Head of caudate nucleus (tissue), 42 donors: ENCODE data around the gene LRRC37A2.
"Not testable (repeated sequence)": the region's sequence is repeated elsewhere in the genome, so short reads cannot be mapped to it uniquely, and the experiment has no call there.

Source experiments
- DNase-seq, 42 donors: peaks; one replicate each; pipeline versions ENCODE4 v3.0.0 to v3.0.0-alpha.2; 2020 to 2021; ENCODE audit warnings: mixed read lengths in 7 of 42
- intact Hi-C: fragments of 100-400 bp; cut with DNase I; formaldehyde crosslinking; loops from one replicate; pipeline ENCODE4 v1.15.0; 2022

Gene LRRC37A2

DNA sequence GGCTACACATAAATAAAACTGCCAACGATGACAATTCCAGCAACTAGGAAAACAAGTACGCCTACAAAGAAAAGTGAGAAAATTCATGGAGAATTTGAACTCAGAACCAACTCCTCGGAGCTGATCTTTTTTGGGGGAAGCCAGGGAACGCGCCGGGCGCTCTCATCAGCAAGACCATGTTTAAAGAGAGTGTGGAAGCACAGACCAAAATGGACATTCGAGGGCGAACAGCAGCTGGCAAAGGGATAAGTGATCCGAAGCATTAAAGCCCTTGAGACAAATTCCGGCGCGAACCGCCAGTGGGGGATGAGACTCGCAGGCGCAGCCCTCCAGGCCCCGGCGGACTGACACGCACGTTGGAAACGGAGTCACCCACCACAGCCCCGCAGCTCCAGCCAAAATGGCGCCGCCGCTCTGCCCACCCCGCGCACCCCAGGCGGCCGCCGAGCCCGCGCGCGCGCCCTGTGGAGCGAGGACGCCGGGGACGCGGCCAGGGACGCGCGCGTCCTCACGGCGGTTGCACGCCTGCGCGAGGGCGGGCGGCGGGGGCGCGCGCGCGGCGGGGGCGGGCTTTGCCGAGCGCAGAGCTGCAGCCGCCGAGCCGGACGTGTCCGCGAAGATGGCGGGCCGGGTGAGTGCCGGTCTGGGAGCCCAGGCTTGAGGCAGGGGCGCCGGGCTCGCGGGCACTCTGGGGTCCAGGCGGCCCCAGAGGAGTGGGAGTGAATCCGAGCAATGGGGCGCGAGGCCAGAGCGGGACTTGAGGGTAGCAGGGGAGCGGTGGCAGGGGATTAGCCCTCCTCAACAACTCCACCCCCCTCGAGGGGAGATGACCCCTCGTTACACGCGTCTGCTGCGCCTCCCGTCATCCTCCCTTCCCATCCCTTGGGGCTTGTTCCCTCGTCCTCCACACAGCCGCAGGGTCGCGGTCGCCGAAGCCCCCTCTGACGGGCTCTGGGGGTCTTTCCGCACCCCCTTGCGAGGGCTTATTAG, 78.2 kb downstream of the LRRC37A2 start, which contains the start of gene NSF:
Gene NSF (plus strand): TSS at position 513 of the 990 bp plus-strand sequence. CDS start 107 bp downstream, at position 620.
- DNase-seq, intact Hi-C loops: not testable (repeated sequence)

DNA sequence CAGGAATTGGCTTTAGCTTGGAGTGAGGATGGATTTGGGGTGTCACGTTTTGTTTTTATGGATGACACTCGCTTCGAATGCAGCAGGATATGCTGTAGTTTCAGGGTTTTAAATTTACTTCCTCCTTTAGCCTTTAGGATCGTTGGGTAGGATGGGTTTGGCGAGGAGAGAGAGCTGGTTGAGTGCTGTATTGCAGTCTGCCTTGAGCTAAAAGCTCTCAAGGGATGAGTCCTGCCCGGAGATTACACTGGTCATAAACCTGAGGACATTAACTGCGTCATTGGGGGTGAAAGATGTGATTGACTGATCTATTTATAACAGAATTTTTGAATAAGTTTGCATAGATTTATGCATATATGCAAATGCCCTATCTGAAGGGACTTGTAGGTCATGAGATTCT, 79.1 kb downstream of the LRRC37A2 start:
- DNase-seq, intact Hi-C loops: not testable (repeated sequence)

DNA sequence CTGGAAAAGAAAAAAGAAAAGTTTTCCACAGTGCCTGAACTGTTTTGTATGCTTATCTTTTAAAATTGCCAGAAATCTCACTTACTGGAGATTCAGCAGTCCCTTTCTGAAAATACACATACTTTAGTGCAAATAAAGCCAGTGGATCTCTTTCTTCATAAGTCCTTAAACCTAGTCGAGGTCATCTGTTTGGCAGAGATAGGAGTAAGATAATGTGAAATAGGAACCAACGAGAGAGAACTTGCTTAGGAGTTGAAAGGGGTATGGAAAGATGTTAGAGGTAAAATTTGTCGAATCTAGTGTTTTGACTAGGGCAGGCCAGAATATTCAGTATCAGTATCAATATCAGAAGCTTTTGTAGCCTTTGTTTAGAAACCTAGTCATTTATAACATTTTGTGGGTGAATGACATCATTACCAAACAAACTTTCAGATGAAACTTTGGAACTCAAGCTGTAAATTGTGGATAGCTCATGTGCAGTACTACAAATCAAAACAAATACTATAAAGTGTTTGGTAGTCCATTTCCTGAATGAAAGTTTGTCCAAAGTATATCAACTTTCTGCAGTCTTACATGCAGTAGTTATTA, 86.2 kb downstream of the LRRC37A2 start:
- DNase-seq, intact Hi-C loops: not testable (repeated sequence)

DNA sequence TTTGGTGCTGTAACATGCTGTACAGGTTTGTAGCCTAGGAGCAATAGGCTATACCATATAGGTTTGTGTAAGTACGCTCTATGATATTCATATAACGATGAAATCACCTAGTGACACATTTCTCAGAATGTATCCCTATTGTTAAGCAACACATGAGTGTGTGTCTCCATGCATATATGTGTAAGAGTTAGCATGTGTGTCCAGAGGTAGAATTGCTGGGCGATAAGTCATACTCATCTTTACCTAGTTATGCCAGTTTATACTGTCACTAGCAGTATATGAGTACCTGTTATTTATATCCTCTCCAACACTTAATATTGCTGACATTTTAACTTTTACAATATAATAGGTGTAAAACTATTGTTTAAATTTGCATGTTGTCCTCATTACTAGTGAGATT, 88.5 kb downstream of the LRRC37A2 start:
- intact Hi-C loops: not testable (repeated sequence)

DNA sequence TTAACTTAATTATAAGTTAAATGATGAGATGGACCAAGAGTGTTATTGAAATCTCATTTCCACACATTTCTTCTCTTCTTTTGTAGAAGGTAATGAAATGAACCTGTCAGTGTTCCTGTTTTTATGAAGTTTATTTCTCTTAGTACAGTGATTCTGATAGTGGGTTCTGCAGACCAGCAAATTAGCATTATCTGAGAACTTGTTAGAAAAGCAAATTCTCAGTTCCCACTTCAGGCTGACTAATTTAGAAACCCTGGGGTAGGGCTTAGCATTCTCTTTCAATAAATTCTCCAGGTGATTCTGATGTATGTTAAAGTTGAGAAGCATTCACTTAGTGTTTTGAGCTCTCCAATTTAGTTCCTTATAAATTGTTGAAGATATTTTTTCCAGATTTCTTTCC, 90.9 kb downstream of the LRRC37A2 start:
- DNase-seq, intact Hi-C loops: not testable (repeated sequence)

More for the DNA sequence above, 88.5 kb downstream of the LRRC37A2 start:
- DNase-seq: not testable (repeated sequence)
